Stimulated activated CD8-positive, alpha-beta memory T cell treated with anti-CD3 and anti-CD28 coated beads, Interleukin-4, amount 100 ng/mL, for 24 hours (primary cell): ENCODE measurements around the gene CTRL.
A peak's percentile ranks its signal among the peaks of the same experiment; 100 is the strongest.
"Not testable (repeated sequence)": the region's sequence is repeated elsewhere in the genome, so short reads cannot be mapped to it uniquely, and the experiment has no call there.

Source experiments
- DNase-seq: peaks from one replicate; pipeline ENCODE4 v3.0.0-alpha.2; 2020; ENCODE audit warnings: low read depth

Gene CTRL

DNA sequence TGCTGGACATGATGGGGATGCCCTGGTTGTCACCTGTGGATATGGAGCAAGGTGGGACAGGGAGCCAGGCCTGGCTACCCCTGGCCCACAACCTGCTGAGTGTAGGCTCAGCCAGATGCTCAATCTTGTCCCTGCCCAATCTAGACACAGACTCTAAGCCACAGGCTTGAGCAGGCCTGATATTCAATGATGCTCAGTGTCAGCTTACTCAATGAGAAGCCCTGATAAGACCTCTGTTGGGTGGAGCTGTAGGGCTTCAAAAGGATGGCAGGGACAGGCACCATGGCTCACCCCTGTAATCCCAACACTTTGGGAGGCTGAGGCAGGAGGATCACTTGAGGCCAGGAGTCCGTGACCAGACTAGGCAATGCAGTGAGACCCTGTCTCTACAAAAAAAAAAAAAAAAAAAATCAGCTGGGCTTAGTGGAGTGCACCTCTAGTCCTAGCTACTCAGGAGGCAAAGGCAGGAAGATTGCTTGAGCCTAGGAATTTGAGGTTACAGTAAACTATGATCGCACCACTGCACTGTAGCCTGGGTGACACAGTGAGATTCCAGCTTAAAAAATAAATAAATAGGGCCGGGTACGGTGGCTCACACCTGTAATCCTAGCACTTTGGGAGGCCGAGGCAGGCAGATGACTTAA lies 8.9 kb upstream of the CTRL start:
- DNase-seq: no peak

DNA sequence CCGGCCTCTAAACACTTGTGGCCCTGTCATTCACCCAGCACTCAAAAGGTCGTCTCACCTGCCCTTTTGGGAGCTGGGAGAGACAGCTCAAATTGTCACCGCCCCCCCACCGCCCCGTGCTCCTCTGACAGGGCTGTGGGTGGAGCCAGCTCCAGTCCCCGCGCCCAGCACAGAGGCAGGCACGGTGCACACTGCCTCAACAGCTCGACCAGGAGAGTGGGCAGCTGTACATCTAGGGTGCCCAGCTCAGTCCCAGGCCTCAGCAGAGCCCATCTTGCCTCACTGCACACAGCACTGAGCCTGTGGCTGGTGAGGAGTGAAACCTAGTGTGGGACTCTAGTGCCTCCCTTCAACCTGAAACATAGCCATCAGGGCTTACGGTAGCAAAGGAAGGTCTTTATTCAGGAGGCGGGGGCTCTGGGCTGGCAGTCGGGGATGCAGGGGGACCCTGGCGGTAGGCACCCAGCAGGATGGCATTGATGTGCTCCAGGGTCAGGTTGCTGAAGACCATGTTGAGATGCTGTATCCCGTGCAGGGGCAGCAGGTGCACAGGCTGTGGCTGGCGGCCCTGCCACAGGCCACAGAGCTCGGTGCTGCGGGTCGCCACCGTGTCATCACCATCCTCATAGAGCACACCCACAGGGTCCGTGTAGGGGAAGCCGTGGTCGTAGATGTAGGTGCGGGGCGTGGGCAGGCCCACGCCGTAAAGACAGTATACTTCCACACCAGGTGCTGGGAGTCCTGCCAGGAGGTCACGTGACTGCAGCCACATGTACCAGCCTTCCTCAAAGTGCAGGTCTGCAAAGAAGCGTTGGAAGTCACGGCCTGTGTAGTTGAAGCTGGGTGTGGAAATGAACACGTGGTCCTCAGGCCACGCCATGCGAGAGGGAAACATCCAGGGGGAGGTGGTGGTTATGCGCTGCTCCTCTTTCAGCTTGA lies 8.1 kb upstream of the CTRL start:
- DNase-seq: no peak

DNA sequence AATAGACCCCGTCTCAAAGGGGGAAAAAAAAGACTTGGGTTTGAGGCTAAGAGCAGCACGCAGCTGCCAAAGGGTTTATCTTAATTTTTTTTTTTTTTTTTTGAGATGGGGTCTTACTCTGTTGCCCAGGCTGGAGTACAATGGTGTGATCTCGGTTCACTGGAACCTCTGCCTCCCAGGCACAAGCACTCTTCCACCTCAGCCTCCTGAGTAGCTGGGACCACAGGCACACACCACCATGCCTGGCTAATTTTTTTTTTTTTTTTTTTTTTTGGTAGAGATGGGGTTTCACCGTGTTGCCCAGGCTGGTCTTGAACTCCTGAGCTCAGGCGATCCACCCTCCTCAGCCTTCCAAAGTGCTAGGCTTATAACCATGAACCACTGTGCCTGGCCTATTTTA lies 6.1 kb upstream of the CTRL start:
- DNase-seq: not testable (repeated sequence)

- DNase-seq: peak; percentile 63
These were observed 5.4 kb upstream of the CTRL start for GRCh38 chr16:67936880-67937605.

DNA sequence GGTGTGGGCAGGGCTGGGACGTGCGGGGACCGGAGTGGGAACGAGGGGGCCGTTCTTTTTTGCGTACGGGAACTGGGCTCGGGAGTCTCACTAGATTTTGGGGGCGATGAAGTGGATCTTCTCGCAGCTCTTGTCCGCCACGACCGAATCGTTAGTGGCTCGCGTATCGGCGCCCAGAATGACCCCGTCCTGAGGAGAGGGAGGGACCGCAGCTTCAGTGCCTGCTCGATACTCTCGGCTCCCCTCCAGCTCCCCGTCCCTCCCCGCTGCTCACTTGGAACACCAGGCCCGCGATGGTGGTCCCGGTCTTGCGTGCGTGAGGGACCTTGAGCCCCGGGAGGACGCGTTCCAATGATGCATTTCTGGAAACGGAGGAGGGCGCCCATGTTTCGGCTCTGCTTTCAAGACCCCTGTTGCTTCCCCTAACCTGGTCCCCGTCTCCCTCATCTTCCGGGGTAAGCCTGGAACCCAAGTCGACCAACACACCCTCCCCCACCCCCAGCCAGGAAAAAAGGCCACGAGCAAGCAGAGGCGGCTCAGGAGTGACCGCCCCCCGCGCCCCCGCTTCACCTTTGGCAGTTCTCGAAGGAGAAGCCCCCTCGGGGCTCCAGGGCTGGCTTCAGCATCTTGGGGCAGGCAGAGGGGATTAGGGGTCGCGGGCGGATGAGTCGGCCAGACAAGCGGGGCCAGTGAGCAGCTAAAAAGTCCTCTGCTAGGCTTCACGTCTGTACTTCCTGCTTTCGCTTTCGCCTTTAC lies 4.6 kb upstream of the CTRL start, which contains the start of gene PSMB10:
Gene PSMB10 (minus strand): TSS at position 727 of the 756 bp plus-strand sequence. CDS start 101 bp downstream, at position 626.
- DNase-seq: peak; percentile 42

DNA sequence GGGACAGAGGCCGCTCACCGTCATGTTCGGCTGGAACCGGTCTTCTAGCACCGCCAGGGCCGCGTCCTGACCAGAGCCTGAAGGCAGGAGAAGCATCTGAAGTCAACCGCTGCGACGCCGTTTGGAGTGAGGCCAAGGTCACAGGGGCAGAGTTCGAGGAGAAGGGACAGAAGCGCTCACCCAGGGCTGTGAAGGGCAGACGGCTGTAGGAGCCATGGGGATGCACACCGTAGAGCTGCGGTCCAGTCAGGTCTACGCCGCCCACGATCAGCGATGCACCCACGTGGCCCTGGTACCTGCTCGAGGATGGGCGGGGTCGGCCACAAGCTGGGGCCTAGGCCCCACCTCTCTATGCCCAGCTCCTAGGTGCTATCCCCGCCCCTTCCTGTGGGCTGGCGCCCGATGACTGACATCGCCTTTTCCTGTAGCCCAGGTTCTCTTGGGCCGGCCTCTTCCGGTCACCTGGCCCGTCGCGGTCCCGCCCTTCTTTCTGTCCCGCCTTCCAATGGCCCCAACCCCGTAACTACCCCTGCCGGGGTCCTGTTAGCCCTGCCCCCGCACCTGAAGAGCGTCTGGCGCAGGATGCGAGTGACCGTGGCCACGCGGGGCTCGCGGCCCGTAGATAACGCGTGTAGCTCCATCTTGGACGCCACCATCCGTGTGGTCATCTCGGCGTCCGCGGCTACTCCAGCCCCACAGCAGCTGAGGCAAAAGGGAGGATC lies 3.9 kb upstream of the CTRL start:
- peak; percentile 96 for DNase-seq

DNA sequence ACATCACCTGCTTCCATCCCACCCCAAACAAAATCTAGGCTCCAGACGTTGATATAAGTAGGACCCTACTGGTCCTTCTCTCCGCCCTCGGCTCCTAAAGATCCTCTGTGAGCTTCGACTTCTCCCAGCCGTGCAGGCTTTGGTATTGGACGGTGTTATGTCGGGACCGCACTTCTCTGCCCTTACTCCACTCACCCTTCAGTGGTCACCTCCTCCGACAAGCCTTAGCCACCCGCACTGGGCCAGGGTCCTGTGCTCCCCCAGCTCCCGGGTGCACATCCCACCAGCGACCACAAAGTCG lies 3.4 kb upstream of the CTRL start:
- DNase-seq: no peak

DNA sequence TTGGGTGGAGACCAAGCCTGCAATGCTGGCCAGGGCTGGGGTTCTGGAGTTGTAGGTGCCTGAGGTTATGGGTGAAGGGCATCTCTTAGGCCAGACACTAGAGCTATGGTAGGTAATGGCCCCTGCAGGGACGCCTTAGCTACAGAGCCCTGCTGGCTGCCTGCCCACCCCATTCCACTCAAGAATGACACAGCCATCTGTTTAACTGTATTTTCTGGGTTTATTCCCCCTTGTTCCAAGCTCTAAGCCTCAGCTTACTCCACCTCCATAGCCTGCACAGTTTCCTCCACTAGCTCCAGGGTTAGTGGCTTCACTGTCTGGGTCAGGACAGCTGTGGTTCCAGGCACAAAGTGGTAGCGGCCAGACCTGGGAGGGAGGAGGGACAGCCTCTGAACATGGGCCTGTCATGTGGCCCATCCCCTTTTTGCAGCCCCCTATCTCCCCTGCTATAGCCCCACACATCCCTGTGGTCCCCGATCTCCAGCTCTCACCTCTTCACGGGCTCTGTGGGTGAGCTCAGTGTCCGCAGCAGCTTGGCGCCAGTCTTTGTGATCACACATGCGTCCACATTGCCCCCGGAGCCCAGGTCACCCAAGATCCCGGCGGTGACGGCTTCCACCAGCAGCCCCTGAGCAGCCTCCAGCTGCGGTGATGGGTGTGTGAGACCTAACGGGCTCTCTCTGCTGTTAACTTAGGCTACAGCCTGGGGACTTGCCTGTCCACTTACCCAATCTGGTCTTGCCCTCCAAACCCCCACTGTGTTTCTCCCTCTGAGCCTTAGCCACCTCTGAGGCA lies 2.8 kb upstream of the CTRL start:
- DNase-seq: no peak

- no peak for DNase-seq
These were observed 2.1 kb upstream of the CTRL start for GRCh38 chr16:67933805-67934204.

GRCh38 chr16:67932462-67932840 lies 789 bp upstream of the CTRL start:
- no peak for DNase-seq

DNA sequence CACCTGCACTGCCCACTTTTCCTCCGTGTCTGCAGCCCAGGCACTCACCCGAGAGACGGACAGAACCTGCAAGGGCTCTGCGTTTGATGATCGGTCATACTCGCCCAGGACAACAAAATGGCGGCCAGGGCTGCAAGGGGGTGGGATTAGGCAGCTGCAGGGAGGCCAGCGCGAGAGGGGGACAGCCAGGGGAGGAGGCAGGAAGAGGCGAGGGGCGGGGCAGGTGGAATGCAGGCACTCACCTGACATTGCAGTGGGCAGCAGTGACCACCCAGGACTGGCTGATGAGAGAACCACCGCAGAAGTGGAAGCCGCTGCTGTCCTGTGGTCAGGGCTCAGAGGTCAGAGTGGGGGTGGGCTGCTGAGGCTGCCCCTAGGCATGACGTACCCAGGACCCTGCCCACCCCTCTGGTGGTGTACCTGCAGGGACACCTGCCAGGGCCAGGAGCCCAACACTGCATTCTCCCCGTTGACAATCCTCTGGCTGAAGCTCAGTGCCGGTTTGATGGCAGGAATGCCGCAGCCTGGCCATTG lies 917 bp downstream of the CTRL start:
- DNase-seq: no peak

DNA sequence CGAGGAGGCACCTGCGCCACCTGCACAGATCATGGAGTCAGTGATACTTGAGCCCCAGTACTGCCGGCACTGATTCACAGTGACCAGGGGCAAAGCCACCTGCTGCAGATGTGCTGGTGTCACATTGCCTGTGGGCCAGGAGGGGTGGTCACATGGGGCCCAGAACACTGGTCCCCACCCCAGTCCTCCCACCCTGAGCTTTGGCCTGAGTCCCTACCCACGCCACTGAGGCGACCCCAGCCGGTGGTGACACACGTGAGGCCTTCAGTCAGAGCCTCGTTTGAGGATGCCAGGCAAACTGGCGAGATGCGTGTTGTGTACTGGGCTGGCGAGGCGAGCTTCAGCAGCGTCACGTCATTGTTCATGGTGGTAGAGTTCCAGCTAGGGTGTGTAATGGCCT lies 1.5 kb downstream of the CTRL start:
- DNase-seq: no peak

- peak; percentile 65 for DNase-seq
These were observed 2.9 kb downstream of the CTRL start for GRCh38 chr16:67928561-67929364.

DNA sequence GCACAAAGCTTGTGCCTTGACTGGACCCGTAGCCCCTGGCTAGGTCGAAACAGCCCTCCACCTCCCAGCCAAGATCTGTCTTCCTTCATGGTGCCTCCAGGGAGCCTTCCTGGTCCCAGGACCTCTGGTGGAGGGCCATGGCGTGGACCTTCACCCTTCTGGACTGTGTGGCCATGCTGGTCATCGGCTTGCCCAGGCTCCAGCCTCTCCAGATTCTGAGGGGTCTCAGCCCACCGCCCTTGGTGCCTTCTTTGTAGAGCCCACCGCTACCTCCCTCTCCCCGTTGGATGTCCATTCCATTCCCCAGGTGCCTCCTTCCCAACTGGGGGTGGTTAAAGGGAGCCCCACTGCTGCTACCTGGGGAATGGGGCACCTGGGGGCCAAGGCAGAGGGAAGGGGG lies 3.5 kb downstream of the CTRL start:
- DNase-seq: no peak

DNA sequence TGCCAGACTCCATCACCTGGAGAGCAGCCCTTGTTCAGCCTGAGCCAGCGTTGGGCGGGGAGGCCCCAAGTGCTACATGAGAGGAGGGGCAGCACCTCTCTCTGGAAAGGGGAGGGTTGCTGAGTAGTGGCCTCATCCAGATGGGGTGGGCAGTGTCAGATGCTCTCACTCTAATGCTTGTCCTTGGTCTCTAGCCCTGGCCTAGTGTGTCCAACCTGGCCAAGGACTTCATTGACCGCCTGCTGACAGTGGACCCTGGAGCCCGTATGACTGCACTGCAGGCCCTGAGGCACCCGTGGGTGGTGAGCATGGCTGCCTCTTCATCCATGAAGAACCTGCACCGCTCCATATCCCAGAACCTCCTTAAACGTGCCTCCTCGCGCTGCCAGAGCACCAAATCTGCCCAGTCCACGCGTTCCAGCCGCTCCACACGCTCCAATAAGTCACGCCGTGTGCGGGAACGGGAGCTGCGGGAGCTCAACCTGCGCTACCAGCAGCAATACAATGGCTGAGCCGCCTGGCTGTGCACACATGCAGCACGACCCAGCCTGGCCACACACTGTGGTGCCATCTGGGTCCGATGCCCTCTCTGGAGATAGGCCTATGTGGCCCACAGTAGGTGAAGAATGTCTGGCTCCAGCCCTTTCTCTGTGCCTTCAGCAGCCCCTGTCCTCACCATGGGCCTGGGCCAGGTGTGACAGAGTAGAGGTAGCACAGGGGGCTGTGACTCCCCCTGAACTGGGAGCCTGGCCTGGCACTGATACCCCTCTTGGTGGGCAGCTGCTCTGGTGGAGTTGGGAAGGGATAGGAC lies 4.3 kb downstream of the CTRL start:
- DNase-seq: no peak

GRCh38 chr16:67926181-67926750 lies 5.4 kb downstream of the CTRL start:
- no peak for DNase-seq

DNA sequence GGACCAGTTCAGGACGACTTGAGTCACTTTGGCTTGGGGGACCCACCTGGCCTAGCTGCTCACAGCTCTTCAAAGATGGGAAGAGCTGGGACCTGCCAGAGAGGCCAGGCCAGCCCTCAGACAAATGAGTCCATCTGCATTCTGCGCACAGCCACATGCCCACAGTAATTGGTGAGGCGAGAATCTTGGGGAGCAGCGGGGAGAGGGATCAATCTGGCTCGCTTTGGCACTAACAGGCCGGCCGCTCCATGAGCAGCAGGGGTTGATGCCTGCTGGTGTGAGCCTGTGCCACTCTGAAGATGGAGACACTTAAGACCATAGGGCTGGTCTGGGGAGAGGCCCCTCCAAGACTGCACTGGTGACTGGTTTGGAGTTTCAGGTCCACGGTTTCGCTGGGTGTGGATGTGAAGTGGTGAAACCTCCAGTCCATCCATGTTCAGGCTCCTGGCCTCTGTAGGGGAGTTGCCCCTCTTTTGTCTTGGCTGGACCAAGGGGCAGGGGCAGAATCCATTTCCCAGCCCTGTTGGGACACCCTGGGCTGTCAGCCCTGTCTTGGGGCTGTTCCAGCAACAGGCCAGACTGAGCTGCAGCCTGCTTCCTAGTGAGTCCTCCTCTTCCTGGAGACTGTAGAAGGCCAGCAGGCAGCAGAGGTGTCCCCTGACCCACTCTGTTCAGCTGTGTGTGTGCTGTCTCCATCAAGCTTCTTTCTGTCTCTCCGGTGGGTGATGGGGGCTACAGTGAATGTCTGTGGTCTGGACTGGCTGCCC lies 7.3 kb downstream of the CTRL start:
- DNase-seq: no peak
